HepG2 (cell line): ENCODE measurements around the gene DLST. TPM values are rescaled to one million over a fixed set of nuclear protein-coding genes. Genes with fewer than 3 reads are reported as not detected.
A peak's percentile ranks its signal among the peaks of the same experiment; 100 is the strongest.

Experiments
- ADNP ChIP-seq: sonication (generic); formaldehyde crosslinking; IDR thresholded peaks from 2 replicates; pipeline ENCODE4 v1.4.0; 2020; ENCODE audit warnings: missing genetic modification reagents
- ARID5B ChIP-seq: IDR thresholded peaks from 2 replicates; pipeline ENCODE4 v1.4.0; 2020; ENCODE audit warnings: mild to moderate bottlenecking, missing genetic modification reagents
- ATF4 ChIP-seq, 2 experiments: fragments of 450-650 bp in 1 of 2; sonication (generic) in 1 of 2; formaldehyde crosslinking; IDR thresholded peaks; 2 replicates each; pipeline versions ENCODE4 v1.5.0 to v1.8.0; 2020 to 2022; ENCODE audit warnings: mild to moderate bottlenecking in 1 of 2, missing genetic modification reagents in 1 of 2
- CAMTA2 ChIP-seq: sonication (generic); formaldehyde crosslinking; IDR thresholded peaks from 2 replicates; pipeline ENCODE4 v1.4.0; 2020; ENCODE audit warnings: mild to moderate bottlenecking, missing genetic modification reagents, borderline replicate concordance
- CEBPB ChIP-seq: IDR thresholded peaks from 2 replicates; pipeline ENCODE4 v1.6.1; 2011; ENCODE audit warnings: low read depth, low read length, improper control_type of control experiment, borderline replicate concordance
- CERS6 ChIP-seq: sonication (generic); formaldehyde crosslinking; IDR thresholded peaks from 2 replicates; pipeline ENCODE4 v1.5.0; 2020; ENCODE audit warnings: missing genetic modification reagents
- ETV6 ChIP-seq: sonication (generic); formaldehyde crosslinking; conservative IDR thresholded peaks from 2 replicates; pipeline ENCODE4 v1.4.0; 2020; ENCODE audit warnings: missing genetic modification reagents
- KAT8 ChIP-seq: IDR thresholded peaks from 2 replicates; pipeline ENCODE4 v1.6.1; 2016; ENCODE audit warnings: missing genetic modification reagents, missing compliant biosample characterization
- MBD4 ChIP-seq: IDR thresholded peaks from 2 replicates; pipeline ENCODE4 v1.6.1; 2012; ENCODE audit warnings: low read length, inconsistent platforms, borderline replicate concordance
- MED13 ChIP-seq: sonication (generic); formaldehyde crosslinking; IDR thresholded peaks from 2 replicates; pipeline ENCODE4 v1.5.0; 2020; ENCODE audit warnings: missing genetic modification reagents
- MIXL1 ChIP-seq: IDR thresholded peaks from 2 replicates; pipeline ENCODE4 v1.6.1; 2016
- MLLT10 ChIP-seq: sonication (generic); formaldehyde crosslinking; IDR thresholded peaks from 2 replicates; pipeline ENCODE4 v1.4.0; 2020; ENCODE audit warnings: missing genetic modification reagents
- NCOA2 ChIP-seq: sonication (generic); formaldehyde crosslinking; IDR thresholded peaks from 2 replicates; pipeline ENCODE4 v1.8.0; 2022; ENCODE audit warnings: inconsistent platforms
- PAWR ChIP-seq: sonication (generic); formaldehyde crosslinking; IDR thresholded peaks from 2 replicates; pipeline ENCODE4 v1.4.0; 2020; ENCODE audit warnings: missing genetic modification reagents, mild to moderate bottlenecking, borderline replicate concordance
- RORA ChIP-seq: sonication (generic); formaldehyde crosslinking; IDR thresholded peaks from 2 replicates; pipeline ENCODE4 v1.5.0; 2020; ENCODE audit warnings: mild to moderate bottlenecking, missing genetic modification reagents, moderate library complexity
- SIX1 ChIP-seq: sonication (generic); formaldehyde crosslinking; IDR thresholded peaks from 2 replicates; pipeline ENCODE4 v1.4.0; 2020; ENCODE audit warnings: missing genetic modification reagents, borderline replicate concordance
- SMARCC2 ChIP-seq: fragments of 450-650 bp; IDR thresholded peaks from 2 replicates; pipeline ENCODE4 v1.6.1; 2017; ENCODE audit warnings: antibody characterized with exemption, mild to moderate bottlenecking
- SNAI1 ChIP-seq: sonication (generic); formaldehyde crosslinking; IDR thresholded peaks from 2 replicates; pipeline ENCODE4 v1.5.0; 2020; ENCODE audit warnings: mild to moderate bottlenecking, missing genetic modification reagents, borderline replicate concordance
- STAG1 ChIP-seq: sonication (generic); formaldehyde crosslinking; IDR thresholded peaks from 2 replicates; pipeline ENCODE4 v1.4.0; 2020; ENCODE audit warnings: missing genetic modification reagents
- TERF1 ChIP-seq: sonication (generic); formaldehyde crosslinking; IDR thresholded peaks from 2 replicates; pipeline ENCODE4 v1.8.0; 2022; ENCODE audit warnings: mild to moderate bottlenecking, missing genetic modification reagents, moderate library complexity
- ZNF274 ChIP-seq: sonication (generic); formaldehyde crosslinking; IDR thresholded peaks from 2 replicates; pipeline ENCODE4 v1.5.1; 2020; ENCODE audit warnings: mild to moderate bottlenecking, missing genetic modification reagents
- ZNF543 ChIP-seq: sonication (generic); formaldehyde crosslinking; IDR thresholded peaks from 2 replicates; pipeline ENCODE4 v1.4.0; 2020; ENCODE audit warnings: mild to moderate bottlenecking, missing genetic modification reagents
- ZNF563 ChIP-seq: sonication (generic); formaldehyde crosslinking; IDR thresholded peaks from 2 replicates; pipeline ENCODE4 v1.8.0; 2022; ENCODE audit warnings: mild to moderate bottlenecking, moderate library complexity, missing genetic modification reagents
- ZNF598 ChIP-seq: sonication (generic); formaldehyde crosslinking; IDR thresholded peaks from 2 replicates; pipeline ENCODE4 v1.5.1; 2020; ENCODE audit warnings: mild to moderate bottlenecking, missing genetic modification reagents, borderline replicate concordance
- ZNF737 ChIP-seq: sonication (generic); formaldehyde crosslinking; IDR thresholded peaks from 2 replicates; pipeline ENCODE4 v1.5.0; 2020; ENCODE audit warnings: missing genetic modification reagents, mild to moderate bottlenecking, borderline replicate concordance
- polyA plus RNA-seq, 8 experiments: library from polyadenylated mRNA; depleted of rRNA in 3 of 8; stranded (reverse) in 7 of 8; unstranded in 1 of 8; fragments of >200 nt; fragmentation: Illumina TruSeq in 4 of 8; extraction: Trizol in 4 of 8; gene quantifications; 2 replicates each; pipeline versions ENCODE4 v1.2.1 to v1.2.3, GENCODE V29; 2011 to 2016; ENCODE audit warnings: low read depth in 4 of 8, missing spikeins in 1 of 8, mixed read lengths in 1 of 8; ENCODE audit not compliant: insufficient read depth in 1 of 8
- total RNA-seq, 5 experiments: library from RNA; depleted of rRNA; stranded (reverse); fragments of >200 nt; fragmentation: Illumina TruSeq; extraction: Trizol; gene quantifications; 2 replicates each; pipeline ENCODE4 v1.2.3, GENCODE V29; 2016; ENCODE audit warnings: low read depth in 1 of 5

The DLST gene
- total and polyA plus RNA-seq, 2 of the 13 experiments (the other 11 are each of a cell fraction or from before 2014, with no cell fraction given): 56.5 to 94.3 TPM

GRCh38 chr14:74860899-74861733, 20.6 kb upstream of the DLST start (continued):
- TF ChIP-seq ZNF563 (CRISPR knock-in tag): no peak
- no peak for TF ChIP-seq ARID5B (CRISPR knock-in tag)
- no peak for TF ChIP-seq RORA (CRISPR knock-in tag)
- peak; percentile 89 for TF ChIP-seq STAG1 (CRISPR knock-in tag)
- no peak for TF ChIP-seq MED13
- no peak for TF ChIP-seq ETV6 (CRISPR knock-in tag)
- no peak for TF ChIP-seq TERF1 (CRISPR knock-in tag)
- TF ChIP-seq KAT8 (CRISPR knock-in tag): 0 out of 2 replicates have a peak, but pooled peaks have one; percentile 35
- peak; percentile 48; the same call in 1 of the 2 replicates for TF ChIP-seq MIXL1 (CRISPR knock-in tag)
- no peak for TF ChIP-seq SIX1 (CRISPR knock-in tag)
- TF ChIP-seq SNAI1 (CRISPR knock-in tag): no peak
- no peak for TF ChIP-seq ADNP
- peak; percentile 57; the same call in 1 of the 2 replicates for TF ChIP-seq CEBPB
- no peak for TF ChIP-seq SMARCC2
- no peak for TF ChIP-seq ZNF543 (CRISPR knock-in tag)
- TF ChIP-seq PAWR (CRISPR knock-in tag): no peak
- TF ChIP-seq ATF4 (CRISPR knock-in tag; IDR thresholded peaks at IDR 0.05): no peak
- TF ChIP-seq ZNF737 (CRISPR knock-in tag): no peak
- TF ChIP-seq CAMTA2 (CRISPR knock-in tag): no peak
- TF ChIP-seq NCOA2 (CRISPR knock-in tag): no peak
- TF ChIP-seq CERS6 (CRISPR knock-in tag): no peak
- no peak for TF ChIP-seq MBD4
- TF ChIP-seq ZNF598 (CRISPR knock-in tag): no peak
- TF ChIP-seq MLLT10 (CRISPR knock-in tag): no peak
- no peak for TF ChIP-seq ZNF274 (CRISPR knock-in tag)
